ENCODE results near the gene CBFA2T3. TPM values are rescaled to one million over a fixed set of nuclear protein-coding genes. Genes with fewer than 3 reads are reported as not detected.

The CBFA2T3 gene
- total RNA-seq, 4 donors from 2014 or later, result 0.78 to 5.0 (median 2.8) TPM

- Histone ChIP-seq H3K4me3 (no peak overlapping the region), H3K36me3 (no peaks in the 10 kb centered on the region), H3K27me3 (peaks cover 0 to 52% of the 10 kb centered on the region in 2 donors), H3K4me1 (peaks cover 0 to 65% (median 19%) of the 10 kb centered on the region in 4 donors), H3K27ac (peak overlapping the region in 3 of 4 donors; percentile 45 to 67 (median 60)), H3K9me3 (no peaks in the 10 kb centered on the region)
- DNase-seq (ENCODE audit: low spot score in 2 of 2), result no peak
- WGBS, 2 donors, result 66 to 75% methylated on average over 18 to 19 of the region's 19 CpGs
- TF ChIP-seq EP300 (IDR thresholded peaks at IDR 0.05) (no peak), CTCF (IDR thresholded peaks at IDR 0.05) (no peak), POLR2A (IDR thresholded peaks at IDR 0.05) (no peak)
Observed at GRCh38 chr16:88937206-88937621, 39.8 kb downstream of the CBFA2T3 start.

- DNase-seq (ENCODE audit: low spot score in 2 of 2), result peak in 1 of 2 donors; percentile 40
- Histone ChIP-seq H3K27ac (peak overlapping the region in 3 of 4 donors; percentile 60 to 67 (median 65)), H3K36me3 (no peaks in the 10 kb centered on the region), H3K4me3 (peak overlapping the region in 1 of 4 donors; percentile 12), H3K4me1 (peaks cover 0 to 60% (median 17%) of the 10 kb centered on the region in 4 donors), H3K27me3 (peaks cover 0 to 48% of the 10 kb centered on the region in 2 donors), H3K9me3 (no peaks in the 10 kb centered on the region)
- whole genome bisulfite sequencing, 2 donors, result 23 to 27% methylated on average over 31 of the region's 31 CpGs
- TF ChIP-seq EP300 (IDR thresholded peaks at IDR 0.05) (peak in 1 of 2 donors; percentile 52), CTCF (IDR thresholded peaks at IDR 0.05) (no peak)
Observed at GRCh38 chr16:88936556-88937205, 40.3 kb downstream of the CBFA2T3 start.

GRCh38 chr16:88936008-88936555, 40.9 kb downstream of the CBFA2T3 start:
- peak overlapping the region in 1 of 4 donors; percentile 12 for H3K4me3 ChIP-seq

DNA sequence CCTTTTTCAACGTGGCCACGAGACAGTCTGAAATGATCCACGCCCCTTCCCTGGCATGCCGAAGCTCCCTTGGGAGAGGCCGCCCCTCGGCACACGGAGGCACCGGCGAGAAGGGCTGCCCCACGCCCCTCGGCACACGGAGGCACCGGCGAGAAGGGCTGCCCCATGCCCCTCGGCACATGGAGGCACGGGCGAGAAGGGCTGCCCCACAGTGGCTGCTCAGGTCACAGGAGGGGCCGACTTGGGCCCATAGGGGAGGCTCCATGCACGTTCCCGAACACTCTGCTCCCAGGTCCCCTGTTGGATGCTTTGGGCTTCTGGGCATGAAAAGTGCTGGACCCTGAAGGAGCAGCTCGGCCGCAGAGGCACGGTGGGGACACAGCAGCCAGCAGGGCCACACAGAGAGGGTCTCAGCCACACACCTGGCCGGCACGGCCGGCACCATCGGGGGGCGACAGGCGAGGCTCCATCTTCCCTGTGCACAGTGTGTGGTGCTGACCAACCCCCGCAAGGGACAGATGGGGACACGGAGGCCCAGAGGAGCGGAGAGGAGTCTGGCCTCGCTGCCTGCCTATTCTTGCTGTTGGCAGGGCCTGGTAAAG, 42.8 kb downstream of the CBFA2T3 start:
- TF ChIP-seq CTCF (IDR thresholded peaks at IDR 0.05) (no peak), POLR2A (IDR thresholded peaks at IDR 0.05) (no peak), EP300 (IDR thresholded peaks at IDR 0.05) (no peak)
- peaks cover 0 to 32% of the 10 kb centered on the region in 2 donors for H3K27me3 ChIP-seq
- WGBS, 2 donors, result 66 to 74% methylated on average over 18 to 23 of the region's 33 CpGs
- no peaks in the 10 kb centered on the region for H3K36me3 ChIP-seq
- no peak overlapping the region for H3K4me3 ChIP-seq
- no peak for DNase-seq (ENCODE audit: low spot score in 2 of 2)
- H3K4me1 ChIP-seq, result peaks cover 0 to 38% (median 10%) of the 10 kb centered on the region in 4 donors
- H3K27ac ChIP-seq, result no peak overlapping the region
- no peaks in the 10 kb centered on the region for H3K9me3 ChIP-seq

More at GRCh38 chr16:88936008-88936555, 40.9 kb downstream of the CBFA2T3 start:
- H3K27ac ChIP-seq, result peak overlapping the region in 2 of 4 donors; percentile 60 to 65
- no peaks in the 10 kb centered on the region for H3K9me3 ChIP-seq
- 27 to 28% methylated on average over 13 to 15 of the region's 19 CpGs for WGBS, 2 donors
- H3K27me3 ChIP-seq, result peaks cover 0 to 48% of the 10 kb centered on the region in 2 donors
- H3K4me1 ChIP-seq, result peaks cover 0 to 56% (median 17%) of the 10 kb centered on the region in 4 donors
- DNase-seq (ENCODE audit: low spot score in 2 of 2), result no peak
- no peaks in the 10 kb centered on the region for H3K36me3 ChIP-seq
- TF ChIP-seq EP300 (IDR thresholded peaks at IDR 0.05) (no peak), POLR2A (IDR thresholded peaks at IDR 0.05) (no peak), CTCF (IDR thresholded peaks at IDR 0.05) (no peak)

DNA sequence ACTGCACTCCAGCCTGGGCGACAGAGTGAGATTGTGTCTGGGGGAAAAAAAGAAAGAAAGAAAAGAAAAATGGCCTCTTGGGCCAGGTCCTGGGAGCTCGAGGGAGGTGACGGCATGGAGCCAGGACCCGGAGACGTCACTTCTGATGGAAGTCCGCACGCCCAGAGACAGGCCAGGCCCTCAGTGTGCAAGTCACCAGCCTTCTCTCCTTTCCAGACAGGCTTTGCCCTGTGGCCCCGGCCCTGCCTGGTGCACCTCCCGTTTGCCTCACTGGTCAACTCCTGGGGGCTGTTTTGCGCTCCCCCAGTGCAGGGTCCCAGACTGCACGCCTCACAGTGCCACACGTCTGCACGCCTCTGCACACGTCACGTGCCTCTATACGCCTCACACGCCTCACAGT, 44.1 kb downstream of the CBFA2T3 start:
- TF ChIP-seq CTCF (IDR thresholded peaks at IDR 0.05) (no peak), POLR2A (IDR thresholded peaks at IDR 0.05) (no peak), EP300 (IDR thresholded peaks at IDR 0.05) (no peak)
- H3K9me3 ChIP-seq, result no peaks in the 10 kb centered on the region
- DNase-seq (ENCODE audit: low spot score in 2 of 2), result no peak
- 88 to 91% methylated on average over 17 of the region's 17 CpGs for WGBS, 2 donors
- H3K27me3 ChIP-seq, result peaks cover 0 to 20% of the 10 kb centered on the region in 2 donors
- H3K4me1 ChIP-seq, result peaks cover 0 to 26% (median 10%) of the 10 kb centered on the region in 4 donors
- H3K36me3 ChIP-seq, result no peaks in the 10 kb centered on the region
- no peak overlapping the region for H3K4me3 ChIP-seq
- no peak overlapping the region for H3K27ac ChIP-seq

All from tibial nerve (tissue), 4 donors.